Left ventricle myocardium superior (tissue), 1 donor: ENCODE measurements around the gene GLG1. TPM values are rescaled to one million over a fixed set of nuclear protein-coding genes. Genes with fewer than 3 reads are reported as not detected.

Experiments
- ATAC-seq: fragments of 200-7000 bp; cut with Tn5 transposase; one replicate; pipeline ENCODE4 v1.9.1; 2020; ENCODE audit warnings: mild to moderate bottlenecking, moderate library complexity
- DNase-seq: peaks from one replicate; pipeline ENCODE4 v3.0.0-alpha.2; 2020
- intact Hi-C: fragments of 100-400 bp; cut with micrococcal nuclease; formaldehyde crosslinking; loops from one replicate; pipeline ENCODE4 v1.11.0; 2022
- total RNA-seq: library from RNA; stranded (reverse); fragmentation: NEBNext Ultra II Directional; extraction: Animal tissue kit (Norgen Biotek cat#: 25700); gene quantifications from one replicate; pipeline ENCODE4 v1.2.1, GENCODE V29; 2021
- donor health status: DM: no; HTN: yes; CAD: no; lungs with severe emphysema.

GLG1 gene
- total RNA-seq, 1 donor from 2014 or later = 80.0 TPM

- peak; percentile 7 for ATAC-seq
- no peak for DNase-seq
Observed at GRCh38 chr16:74500907-74501306, 106.0 kb downstream of the GLG1 start.

GRCh38 chr16:74499114-74499513 lies 107.8 kb downstream of the GLG1 start:
- ATAC-seq = no peak
- DNase-seq = no peak
- intact Hi-C loops = no loop called here

More at GRCh38 chr16:74500907-74501306, 106.0 kb downstream of the GLG1 start:
- intact Hi-C loops = no loop called here

DNA sequence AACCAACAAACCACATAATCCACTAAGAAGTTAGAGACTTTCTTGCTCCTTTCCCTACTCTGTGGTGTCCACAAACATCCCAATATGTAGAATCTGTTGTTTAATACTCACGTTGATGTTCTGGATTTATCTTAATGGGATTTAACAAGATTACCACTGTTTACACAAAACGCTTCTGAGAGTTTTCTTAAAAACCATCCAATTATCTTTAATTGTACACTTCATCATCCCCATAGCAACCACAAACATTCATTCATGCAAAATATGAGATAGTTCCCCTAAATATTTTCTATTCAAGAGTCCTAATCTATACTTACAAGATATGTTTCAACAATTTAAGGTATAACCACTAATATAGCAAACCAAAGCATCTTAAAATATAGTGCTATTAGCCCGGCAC lies 109.2 kb downstream of the GLG1 start:
- ATAC-seq = no peak
- no peak for DNase-seq
- intact Hi-C loops = no loop called here

GRCh38 chr16:74496054-74496453 lies 110.9 kb downstream of the GLG1 start:
- intact Hi-C loops = no loop called here
- ATAC-seq (no peak), DNase-seq (no peak)

DNA sequence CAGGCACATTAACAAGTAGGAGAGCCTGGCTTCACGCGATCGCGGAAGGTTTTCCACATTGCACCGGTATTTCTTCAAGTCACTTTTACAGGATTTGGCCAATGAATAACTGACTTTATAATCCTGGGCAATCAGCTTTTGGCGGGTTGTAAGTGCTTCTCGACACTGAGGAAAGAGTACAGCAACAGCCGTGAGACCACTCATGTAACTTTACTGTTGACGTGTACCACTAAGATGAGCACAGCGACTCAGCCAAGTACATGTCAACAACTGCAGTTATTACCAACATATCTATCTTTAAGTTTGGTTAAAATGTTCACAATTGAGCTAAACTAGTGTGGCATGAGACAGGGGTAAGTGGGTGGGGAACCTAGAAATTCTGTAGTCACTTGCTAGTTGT lies 113.9 kb downstream of the GLG1 start:
- intact Hi-C loops = no loop called here
- ATAC-seq = peak; percentile 70
- no peak for DNase-seq

DNA sequence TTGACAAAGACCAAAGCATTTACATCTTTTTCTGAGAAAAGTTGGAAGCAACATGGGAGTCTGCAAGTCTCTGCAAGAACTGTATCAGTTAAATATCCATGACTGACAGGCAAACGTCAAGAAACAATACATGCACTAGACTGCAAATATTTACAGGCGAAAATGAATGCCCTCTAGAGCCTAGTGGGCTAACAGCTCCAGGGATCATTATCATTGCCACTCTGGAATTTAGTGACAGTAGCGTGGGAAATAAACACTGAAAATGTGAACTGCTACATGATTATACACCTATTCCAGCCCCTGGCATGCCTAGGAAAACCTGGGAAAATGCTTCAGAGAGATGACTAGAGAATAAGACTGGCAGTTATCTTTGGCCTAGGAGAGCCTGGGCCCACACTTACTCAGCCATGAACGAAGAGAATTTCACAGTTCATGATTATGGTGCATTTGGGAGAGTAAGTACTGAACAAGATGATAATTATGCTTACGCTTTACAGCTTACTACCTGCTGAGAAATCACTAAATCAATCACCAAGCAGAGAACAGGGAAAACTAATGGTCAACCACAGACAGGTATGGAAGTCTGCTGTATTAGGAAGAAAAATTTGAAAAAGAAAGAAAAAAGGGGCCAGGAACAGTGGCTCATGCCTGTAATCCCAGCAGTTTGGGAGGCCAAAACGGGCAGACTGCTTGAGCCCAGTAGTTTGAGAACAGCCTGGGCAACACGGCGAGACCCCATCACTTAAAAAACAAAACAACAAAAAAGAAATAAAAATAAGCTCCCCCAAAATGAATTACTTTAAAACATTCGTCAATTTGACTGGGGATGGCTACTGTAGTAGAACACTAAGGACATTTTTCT lies 119.0 kb downstream of the GLG1 start:
- ATAC-seq = no peak
- intact Hi-C loops = no loop called here
- DNase-seq = no peak

- intact Hi-C loops = no loop called here
- DNase-seq (no peak), ATAC-seq (no peak)
Observed at GRCh38 chr16:74485916-74486315, 121.0 kb downstream of the GLG1 start.

- intact Hi-C loops = no loop called here
- DNase-seq = no peak
- peak; percentile 83 for ATAC-seq
Observed at GRCh38 chr16:74480150-74481029, 126.5 kb downstream of the GLG1 start.

DNA sequence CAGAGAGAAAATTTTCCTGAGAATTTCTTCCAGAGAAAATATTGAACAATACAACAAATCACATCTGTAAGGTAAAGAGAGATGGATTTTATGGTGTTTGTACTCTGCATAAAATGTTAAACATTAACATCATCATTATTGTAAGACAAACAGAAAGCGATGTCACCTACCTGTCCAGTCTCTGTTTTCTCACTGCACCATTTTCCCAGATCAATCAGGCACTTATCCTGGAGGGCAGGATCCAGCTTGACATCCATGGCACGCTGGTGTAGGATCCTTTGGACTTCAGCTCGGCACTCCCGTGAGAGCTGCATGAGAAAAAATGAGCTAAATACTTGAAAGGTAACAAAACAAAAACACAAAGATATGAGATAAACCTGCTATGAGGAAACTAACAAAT lies 129.7 kb downstream of the GLG1 start:
- ATAC-seq = no peak
- DNase-seq = no peak
- intact Hi-C loops = loop anchor here (10.0 kb wide), 1 partner anchor 148 kb away; no protein-coding TSS in a partner anchor

GRCh38 chr16:74474416-74474815 lies 132.5 kb downstream of the GLG1 start:
- DNase-seq (no peak), ATAC-seq (no peak)
- intact Hi-C loops = loop anchor here (10.0 kb wide), 1 partner anchor 150 kb away; no protein-coding TSS in a partner anchor

DNA sequence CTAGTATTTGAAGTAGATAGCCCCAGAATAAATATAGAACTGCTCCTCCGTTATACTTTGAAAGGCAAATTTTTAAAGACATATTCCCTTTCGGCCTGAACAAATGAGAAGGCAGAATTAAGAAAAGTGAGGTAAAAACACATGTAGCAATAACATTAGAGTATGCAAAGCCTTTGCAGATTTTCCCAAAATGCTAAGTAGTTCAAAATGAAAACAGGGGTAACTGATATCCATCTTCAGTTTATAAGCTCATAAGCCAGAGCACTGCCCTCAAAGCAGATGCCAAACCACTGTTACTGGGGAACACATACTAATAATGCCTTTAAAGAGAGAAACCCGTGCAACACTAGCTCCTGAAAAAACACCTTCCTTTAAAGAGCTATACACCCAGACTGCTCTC lies 134.4 kb downstream of the GLG1 start:
- DNase-seq = no peak
- ATAC-seq = no peak
- intact Hi-C loops = loop anchor here (10.0 kb wide), 1 partner anchor 152 kb away; no protein-coding TSS in a partner anchor

DNA sequence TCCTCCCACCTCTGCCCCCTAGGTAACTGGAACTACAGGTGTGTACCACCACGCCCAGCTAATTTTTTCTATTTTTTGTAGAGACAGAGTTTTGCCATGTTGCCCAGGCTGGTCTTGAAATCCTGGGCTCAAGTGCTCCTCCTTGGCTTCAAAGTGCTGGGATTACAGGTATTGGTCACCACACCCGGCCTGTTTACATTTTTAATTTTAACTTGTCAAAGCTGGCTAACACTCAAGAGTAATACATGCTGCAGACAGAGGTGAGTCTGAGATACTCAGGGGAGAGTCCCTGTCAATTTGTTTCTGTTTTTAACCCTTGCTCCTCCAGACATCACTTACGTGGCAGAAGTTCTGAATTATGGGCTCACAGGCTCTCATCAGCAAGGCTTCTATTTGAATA lies 134.9 kb downstream of the GLG1 start:
- no peak for ATAC-seq
- no peak for DNase-seq
- intact Hi-C loops = loop anchor here (10.0 kb wide), 1 partner anchor 153 kb away; no protein-coding TSS in a partner anchor

GRCh38 chr16:74469946-74470478 lies 136.9 kb downstream of the GLG1 start:
- intact Hi-C loops = loop anchor here (10.0 kb wide), 1 partner anchor 155 kb away; no protein-coding TSS in a partner anchor
- no peak for ATAC-seq

DNA sequence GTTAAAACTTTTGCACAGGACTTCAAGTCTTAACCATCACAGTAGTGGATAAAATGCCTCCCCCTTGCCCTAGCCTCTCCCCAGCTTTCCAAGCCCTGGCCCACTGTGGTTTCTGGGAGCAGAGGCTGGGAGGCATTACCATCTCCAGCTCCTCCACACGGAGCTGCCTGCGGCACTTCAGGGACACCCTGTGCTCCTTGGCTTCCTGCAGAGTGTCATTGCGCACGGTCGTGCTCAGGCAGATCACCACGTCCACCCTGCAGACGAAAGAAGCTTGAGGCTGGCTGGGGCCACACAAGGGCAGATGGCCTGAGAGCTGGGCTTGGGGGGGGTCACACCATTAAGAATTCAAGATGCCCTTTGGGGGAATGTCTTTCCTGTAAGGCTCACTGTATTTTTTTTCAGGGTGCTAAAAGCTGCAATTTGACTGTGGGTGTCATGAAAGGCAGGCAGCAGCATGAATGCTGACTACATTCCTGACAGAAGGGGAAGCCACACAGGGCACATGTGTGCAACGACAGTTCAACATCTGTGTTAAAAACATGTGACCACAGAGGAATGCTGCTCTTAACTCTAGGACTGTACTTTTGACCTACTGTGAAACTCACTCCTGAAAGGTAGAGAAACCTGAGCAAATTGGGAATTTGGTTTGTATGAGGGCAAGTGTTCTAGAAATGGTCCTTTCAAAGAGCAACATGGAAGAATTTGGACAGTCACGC lies 137.9 kb downstream of the GLG1 start:
- no peak for ATAC-seq
- intact Hi-C loops = no loop called here
- DNase-seq = no peak

More at GRCh38 chr16:74469946-74470478, 136.9 kb downstream of the GLG1 start:
- no peak for DNase-seq

- intact Hi-C loops = no loop called here
- ATAC-seq (no peak), DNase-seq (no peak)
Observed at GRCh38 chr16:74466872-74467271, 140.0 kb downstream of the GLG1 start.

GRCh38 chr16:74465851-74466685 lies 140.8 kb downstream of the GLG1 start:
- intact Hi-C loops = no loop called here
- peak; percentile 44 for DNase-seq
- peak; percentile 29 for ATAC-seq

DNA sequence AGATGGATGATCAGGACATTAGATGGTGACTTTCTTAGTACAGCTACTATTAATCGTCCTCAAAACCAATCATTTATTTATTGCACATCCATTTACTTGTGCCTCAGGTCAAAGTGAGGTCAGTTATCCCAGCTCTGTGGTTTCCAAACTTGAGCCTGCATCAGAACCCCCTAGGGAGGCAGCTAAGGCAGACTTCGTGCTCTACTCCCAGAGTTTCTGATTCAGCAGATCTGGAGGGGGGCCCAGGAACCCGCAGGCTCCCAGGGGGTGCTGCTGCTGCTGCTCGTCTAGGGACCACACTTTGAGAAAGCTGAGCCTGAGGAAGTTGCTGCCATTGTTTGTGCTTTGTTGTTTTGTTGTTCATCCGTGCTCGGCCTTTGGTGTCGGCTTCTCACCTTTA lies 141.6 kb downstream of the GLG1 start:
- intact Hi-C loops = no loop called here
- peak; percentile 37 for ATAC-seq
- DNase-seq = no peak

- no peak for DNase-seq
- ATAC-seq = no peak
- intact Hi-C loops = no loop called here
Observed at GRCh38 chr16:74463888-74464287, 143.0 kb downstream of the GLG1 start.
